HEK293 (cell line): ENCODE results near the gene TRAPPC10.

Source experiments
- CTCF ChIA-PET: fragments of 350-600 bp; formaldehyde crosslinking; extraction: SDS; loops from one replicate; lab custom pipeline; 2021; ENCODE audit warnings: antibody characterized with exemption; lab: Yijun Ruan, JAX
- POLR2A ChIA-PET: fragments of 300-600 bp; formaldehyde crosslinking; extraction: SDS; loops from one replicate; lab custom pipeline; 2020; ENCODE audit warnings: antibody characterized with exemption, inconsistent platforms; lab: Yijun Ruan, JAX
- H3K27ac ChIP-seq: fragments of 200-500 bp; sonication (Bioruptor generic); 2 replicates; pipeline ENCODE4 v1.5.1; 2014; ENCODE audit warnings: low read depth, low read length, control low read depth, inconsistent platforms; ENCODE audit errors: extremely low read depth
- H3K36me3 ChIP-seq, 2 experiments: fragments of 200-500 bp in 1 of 2; sonication (Bioruptor generic) in 1 of 2; 1 replicate in 1 of 2; 2 replicates in 1 of 2; pipeline ENCODE4 v1.5.1; 2014 to 2017; ENCODE audit warnings: inconsistent platforms in 2 of 2, low read length in 2 of 2; ENCODE audit not compliant: control insufficient read depth in 2 of 2, insufficient read depth in 1 of 2
- H3K4me1 ChIP-seq: fragments of 200-500 bp; sonication (Bioruptor generic); 2 replicates; pipeline ENCODE4 v1.5.1; 2014; ENCODE audit warnings: mild to moderate bottlenecking, low read length, inconsistent platforms; ENCODE audit not compliant: control insufficient read depth, insufficient read depth
- H3K4me3 ChIP-seq: 2 replicates; pipeline ENCODE4 v1.5.1; 2011; ENCODE audit warnings: low read depth, mild to moderate bottlenecking, control low read depth, low read length, moderate library complexity
- H3K9me3 ChIP-seq: fragments of 200-500 bp; sonication (Bioruptor generic); 2 replicates; pipeline ENCODE4 v1.5.1; 2014; ENCODE audit warnings: low read depth, low read length, inconsistent platforms; ENCODE audit not compliant: control insufficient read depth, insufficient read depth
- CTCF ChIP-seq: fragments of 450-650 bp; formaldehyde crosslinking; IDR thresholded peaks from 2 replicates; pipeline ENCODE4 v1.5.1; 2016; ENCODE audit warnings: missing biosample characterization, missing genetic modification characterization
- GLIS1 ChIP-seq: fragments of 450-650 bp; formaldehyde crosslinking; IDR thresholded peaks from 2 replicates; pipeline ENCODE4 v1.5.1; 2016; ENCODE audit warnings: missing biosample characterization, missing genetic modification characterization
- IKZF3 ChIP-seq: fragments of 450-650 bp; IDR thresholded peaks from 2 replicates; pipeline ENCODE4 v1.5.0; 2018; ENCODE audit warnings: missing biosample characterization, mild to moderate bottlenecking, missing genetic modification characterization, moderate library complexity
- KLF1 ChIP-seq: fragments of 450-650 bp; formaldehyde crosslinking; IDR thresholded peaks from 2 replicates; pipeline ENCODE4 v1.5.1; 2016; ENCODE audit warnings: missing biosample characterization, missing genetic modification characterization
- MYNN ChIP-seq: fragments of 450-650 bp; formaldehyde crosslinking; IDR thresholded peaks from 2 replicates; pipeline ENCODE4 v1.5.1; 2016; ENCODE audit warnings: missing biosample characterization, missing genetic modification characterization, borderline replicate concordance
- SCRT2 ChIP-seq: fragments of 450-650 bp; formaldehyde crosslinking; IDR thresholded peaks from 2 replicates; pipeline ENCODE4 v1.5.1; 2016; ENCODE audit warnings: missing biosample characterization, missing genetic modification characterization
- SP2 ChIP-seq: fragments of 450-650 bp; formaldehyde crosslinking; IDR thresholded peaks from 2 replicates; pipeline ENCODE4 v1.5.1; 2016; ENCODE audit warnings: missing biosample characterization, missing genetic modification characterization
- ZIC2 ChIP-seq: fragments of 450-650 bp; formaldehyde crosslinking; IDR thresholded peaks from 2 replicates; pipeline ENCODE4 v1.5.1; 2016; ENCODE audit warnings: missing biosample characterization, missing genetic modification characterization
- ZNF114 ChIP-seq: fragments of 450-650 bp; formaldehyde crosslinking; IDR thresholded peaks from 2 replicates; pipeline ENCODE4 v1.5.0; 2017; ENCODE audit warnings: missing biosample characterization, missing genetic modification characterization
- ZNF302 ChIP-seq: fragments of 450-650 bp; formaldehyde crosslinking; IDR thresholded peaks from 2 replicates; pipeline ENCODE4 v1.5.1; 2016; ENCODE audit warnings: missing biosample characterization, missing genetic modification characterization, low read depth
- ZNF398 ChIP-seq: fragments of 450-650 bp; formaldehyde crosslinking; IDR thresholded peaks from 2 replicates; pipeline ENCODE4 v1.5.1; 2017; ENCODE audit warnings: missing biosample characterization, missing genetic modification characterization
- ZNF623 ChIP-seq: fragments of 450-650 bp; formaldehyde crosslinking; IDR thresholded peaks from 2 replicates; pipeline ENCODE4 v1.5.1; 2016; ENCODE audit warnings: missing biosample characterization, missing genetic modification characterization
- ZNF791 ChIP-seq: fragments of 450-650 bp; formaldehyde crosslinking; IDR thresholded peaks from 2 replicates; pipeline ENCODE4 v1.5.1; 2016; ENCODE audit warnings: missing biosample characterization, missing genetic modification characterization
- ZSCAN30 ChIP-seq: fragments of 450-650 bp; IDR thresholded peaks from 2 replicates; pipeline ENCODE4 v1.5.1; 2018; ENCODE audit warnings: missing biosample characterization, mild to moderate bottlenecking, missing genetic modification characterization, moderate library complexity
- ZXDB ChIP-seq: fragments of 450-650 bp; formaldehyde crosslinking; IDR thresholded peaks from 2 replicates; pipeline ENCODE4 v1.5.1; 2016; ENCODE audit warnings: missing biosample characterization, missing genetic modification characterization
- TF ChIP-seq, protein P1 (sequence below): fragments of 450-650 bp; formaldehyde crosslinking; IDR thresholded peaks from 2 replicates; pipeline ENCODE4 v1.5.1; 2016; ENCODE audit warnings: missing biosample characterization, missing genetic modification characterization
- TF ChIP-seq, protein P2 (sequence below): fragments of 450-650 bp; formaldehyde crosslinking; IDR thresholded peaks from 2 replicates; pipeline ENCODE4 v1.5.1; 2016; ENCODE audit warnings: missing biosample characterization, missing genetic modification characterization

Gene TRAPPC10

DNA sequence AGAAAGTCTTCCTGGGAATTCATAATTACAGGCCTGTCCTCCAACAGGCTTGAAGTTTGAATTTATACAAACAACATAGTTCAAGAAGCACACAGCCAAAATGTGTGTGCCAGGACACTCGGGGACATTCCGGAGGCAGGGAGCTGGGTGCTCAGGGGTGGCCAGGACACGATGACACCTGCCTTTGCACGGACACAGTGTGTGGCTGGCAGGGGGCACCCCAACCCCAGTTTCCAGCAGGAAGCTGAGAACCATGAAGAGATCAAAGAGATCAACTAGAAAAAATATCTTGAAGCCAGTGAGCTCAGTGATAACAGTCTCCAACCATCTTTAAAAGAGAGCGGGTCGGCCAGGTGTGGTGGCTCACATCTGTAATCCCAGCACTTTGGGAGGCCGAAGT, 32.5 kb upstream of the TRAPPC10 start:
- Histone ChIP-seq H3K4me3 (no peak overlapping the region), H3K4me1 (no peaks in the 10 kb centered on the region), H3K27ac (no peak overlapping the region), H3K36me3 (peaks cover 10 to 39% of the 10 kb centered on the region in 2 experiments), H3K9me3 (no peaks in the 10 kb centered on the region)
- POLR2A ChIA-PET: interaction anchor here (0.7 to 1.3 kb wide), 3 partner anchors 28 to 330 kb away, joined by 3 to 7 read pairs (median 4); partner anchors contain the start of gene TRAPPC10
- TF ChIP-seq GLIS1 (tag by site-specific recombination) (0 out of 2 replicates have a peak, but pooled peaks have one; percentile 30), ZIC2 (no peak), CTCF (tag by site-specific recombination) (0 out of 2 replicates have a peak, but pooled peaks have one; percentile 20)
- CTCF ChIA-PET: interaction anchor here (0.6 to 0.9 kb wide), 3 partner anchors 10 to 169 kb away, joined by 3 to 6 read pairs (median 5); no protein-coding TSS in a partner anchor

- no peak for TF ChIP-seq KLF1 (tag by site-specific recombination)
- no peak for TF ChIP-seq ZXDB
- TF ChIP-seq, protein P1, sequence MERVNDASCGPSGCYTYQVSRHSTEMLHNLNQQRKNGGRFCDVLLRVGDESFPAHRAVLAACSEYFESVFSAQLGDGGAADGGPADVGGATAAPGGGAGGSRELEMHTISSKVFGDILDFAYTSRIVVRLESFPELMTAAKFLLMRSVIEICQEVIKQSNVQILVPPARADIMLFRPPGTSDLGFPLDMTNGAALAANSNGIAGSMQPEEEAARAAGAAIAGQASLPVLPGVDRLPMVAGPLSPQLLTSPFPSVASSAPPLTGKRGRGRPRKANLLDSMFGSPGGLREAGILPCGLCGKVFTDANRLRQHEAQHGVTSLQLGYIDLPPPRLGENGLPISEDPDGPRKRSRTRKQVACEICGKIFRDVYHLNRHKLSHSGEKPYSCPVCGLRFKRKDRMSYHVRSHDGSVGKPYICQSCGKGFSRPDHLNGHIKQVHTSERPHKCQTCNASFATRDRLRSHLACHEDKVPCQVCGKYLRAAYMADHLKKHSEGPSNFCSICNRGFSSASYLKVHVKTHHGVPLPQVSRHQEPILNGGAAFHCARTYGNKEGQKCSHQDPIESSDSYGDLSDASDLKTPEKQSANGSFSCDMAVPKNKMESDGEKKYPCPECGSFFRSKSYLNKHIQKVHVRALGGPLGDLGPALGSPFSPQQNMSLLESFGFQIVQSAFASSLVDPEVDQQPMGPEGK (tag by site-specific recombination): 0 out of 2 replicates have a peak, but pooled peaks have one; percentile 24
- TF ChIP-seq, protein P2, sequence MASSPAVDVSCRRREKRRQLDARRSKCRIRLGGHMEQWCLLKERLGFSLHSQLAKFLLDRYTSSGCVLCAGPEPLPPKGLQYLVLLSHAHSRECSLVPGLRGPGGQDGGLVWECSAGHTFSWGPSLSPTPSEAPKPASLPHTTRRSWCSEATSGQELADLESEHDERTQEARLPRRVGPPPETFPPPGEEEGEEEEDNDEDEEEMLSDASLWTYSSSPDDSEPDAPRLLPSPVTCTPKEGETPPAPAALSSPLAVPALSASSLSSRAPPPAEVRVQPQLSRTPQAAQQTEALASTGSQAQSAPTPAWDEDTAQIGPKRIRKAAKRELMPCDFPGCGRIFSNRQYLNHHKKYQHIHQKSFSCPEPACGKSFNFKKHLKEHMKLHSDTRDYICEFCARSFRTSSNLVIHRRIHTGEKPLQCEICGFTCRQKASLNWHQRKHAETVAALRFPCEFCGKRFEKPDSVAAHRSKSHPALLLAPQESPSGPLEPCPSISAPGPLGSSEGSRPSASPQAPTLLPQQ (tag by site-specific recombination): no peak
- no peak for TF ChIP-seq ZSCAN30
- no peak for TF ChIP-seq ZNF623 (tag by site-specific recombination)
- no peak for TF ChIP-seq SP2 (tag by site-specific recombination)
- no peak overlapping the region for H3K4me3 ChIP-seq
- H3K36me3 ChIP-seq: peaks cover 10 to 36% of the 10 kb centered on the region in 2 experiments
- H3K27ac ChIP-seq: no peak overlapping the region
- no peaks in the 10 kb centered on the region for H3K4me1 ChIP-seq
- ChIA-PET POLR2A (no interaction called here), CTCF (no interaction called here)
- H3K9me3 ChIP-seq: no peaks in the 10 kb centered on the region
Observed at GRCh38 chr21:43981151-43981870, 30.8 kb upstream of the TRAPPC10 start.

- ChIA-PET CTCF (no interaction called here), POLR2A (no interaction called here)
- no peak overlapping the region for H3K27ac ChIP-seq
- no peaks in the 10 kb centered on the region for H3K9me3 ChIP-seq
- H3K36me3 ChIP-seq: peaks cover 10 to 36% of the 10 kb centered on the region in 2 experiments
- no peaks in the 10 kb centered on the region for H3K4me1 ChIP-seq
- no peak for TF ChIP-seq IKZF3 (tag by site-specific recombination)
- TF ChIP-seq SCRT2 (tag by site-specific recombination): peak; percentile 45
- TF ChIP-seq ZNF791 (tag by site-specific recombination): no peak
- TF ChIP-seq ZNF114 (tag by site-specific recombination): no peak
- TF ChIP-seq ZNF302 (tag by site-specific recombination): no peak
- TF ChIP-seq MYNN (tag by site-specific recombination): no peak
- TF ChIP-seq ZNF398: no peak
- H3K4me3 ChIP-seq: no peak overlapping the region
Observed at GRCh38 chr21:43981871-43982210, 30.3 kb upstream of the TRAPPC10 start.
